Stimulated activated naive CD8-positive, alpha-beta T cell treated with anti-CD3 and anti-CD28 coated beads, Interleukin-15, Interleukin-2, amounts not matched to agents 100 U/mL and 50 U/mL, for 24 hours (primary cell): ENCODE data around the gene CYP1A1.
A peak's percentile ranks its signal among the peaks of the same experiment; 100 is the strongest.
"Not testable (repeated sequence)": the region's sequence is repeated elsewhere in the genome, so short reads cannot be mapped to it uniquely, and the experiment has no call there.

ENCODE experiments used
- ATAC-seq: fragments of 150-1000 bp; cut with Tn5 transposase; one replicate; pipeline ENCODE4 v1.10.0; 2021
- DNase-seq: peaks from one replicate; pipeline ENCODE4 v3.0.0; 2021

Gene CYP1A1

DNA sequence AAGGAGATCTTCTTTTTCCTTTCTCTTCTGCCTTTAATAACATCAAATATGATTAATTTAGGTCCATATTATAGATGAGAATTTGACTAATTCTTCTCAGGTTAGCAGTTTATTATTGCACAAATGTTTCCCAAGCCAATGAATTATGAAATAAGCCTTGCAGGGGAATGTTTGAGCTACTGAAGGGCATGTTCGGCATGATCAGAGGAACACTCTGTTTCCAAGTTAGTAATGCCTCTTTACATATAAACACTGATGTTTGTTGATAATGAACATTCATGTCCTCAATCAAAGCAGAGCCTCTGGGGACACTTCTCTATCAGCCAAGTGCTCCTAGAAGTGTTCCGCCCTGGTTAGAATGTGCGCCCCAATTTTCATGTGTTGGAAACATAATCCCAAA is 10.0 kb upstream of the CYP1A1 start:
- ATAC-seq (no peak), DNase-seq (no peak)

DNA sequence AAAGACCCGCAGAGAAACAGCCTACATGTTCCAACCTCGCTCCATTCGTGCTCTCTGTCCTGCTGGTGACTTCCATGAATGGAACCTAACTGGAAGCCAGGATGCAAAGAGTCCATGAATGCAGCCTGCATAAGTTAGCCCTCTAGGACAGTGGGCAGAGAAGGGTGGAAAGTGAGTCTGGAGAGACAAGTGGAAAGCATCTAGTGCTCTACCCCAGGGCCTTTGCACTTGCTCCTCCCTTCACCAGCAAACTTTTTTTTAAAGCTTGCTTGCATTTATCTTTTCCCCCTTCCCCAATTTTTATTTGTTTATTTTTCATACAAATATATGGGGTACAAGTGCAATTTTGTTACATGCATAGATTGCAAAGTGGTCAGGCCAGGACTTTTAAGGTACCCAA is 7.9 kb upstream of the CYP1A1 start:
- DNase-seq (no peak), ATAC-seq (no peak)

DNA sequence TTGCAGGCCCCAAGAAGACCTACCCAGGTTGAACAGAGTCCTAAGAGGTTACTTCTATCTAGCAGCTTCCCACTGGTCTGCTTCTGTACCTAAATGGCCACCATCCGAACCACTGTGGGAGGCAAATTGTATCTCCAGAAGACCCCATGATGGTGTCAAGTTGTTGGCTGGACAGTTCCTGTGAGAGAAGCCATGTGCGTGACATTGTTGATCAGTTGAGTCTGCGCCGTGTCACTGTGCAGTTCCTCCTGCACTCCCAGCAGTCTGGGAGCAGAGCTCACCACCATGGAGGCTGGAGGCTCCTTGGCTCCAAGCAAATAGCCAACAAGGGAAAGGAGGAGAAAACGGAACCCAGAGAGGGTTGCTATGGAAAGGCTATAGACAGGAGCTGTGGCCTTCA is 7.5 kb upstream of the CYP1A1 start:
- ATAC-seq = no peak
- DNase-seq = no peak

DNA sequence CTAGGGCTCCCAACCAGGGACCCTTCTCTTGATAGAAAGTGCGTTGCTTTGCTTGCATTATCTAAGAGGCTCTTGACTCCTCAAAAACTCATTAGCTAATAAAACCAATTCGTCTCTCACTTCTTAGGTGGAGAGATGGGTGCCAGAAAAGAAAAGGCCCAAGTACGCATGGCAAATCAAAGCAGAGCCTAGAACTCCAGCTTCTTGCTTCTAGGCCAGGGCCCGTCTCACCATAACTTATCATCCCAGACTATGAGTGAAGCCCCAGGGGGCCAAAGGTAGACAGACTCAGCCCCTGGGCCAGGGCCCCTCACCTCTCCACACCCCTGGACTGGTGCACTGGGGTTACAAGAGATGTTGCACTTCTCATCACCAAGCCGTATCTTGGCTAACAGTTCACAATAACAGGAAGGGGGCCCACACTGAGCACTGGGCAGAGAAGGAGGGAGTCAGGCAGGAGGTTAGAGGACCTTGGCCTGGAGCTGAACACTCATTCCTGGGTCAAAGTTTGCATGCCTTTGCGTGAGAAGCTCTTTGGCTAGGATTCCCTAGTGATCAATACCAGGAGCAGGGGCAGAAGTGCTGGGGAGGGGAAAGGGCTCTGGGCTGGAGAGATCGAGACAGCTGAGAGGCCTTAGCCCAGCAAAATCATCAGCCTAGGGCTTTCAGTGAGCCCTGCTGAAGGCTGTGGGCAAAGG is 5.4 kb upstream of the CYP1A1 start:
- no peak for ATAC-seq
- DNase-seq = no peak

DNA sequence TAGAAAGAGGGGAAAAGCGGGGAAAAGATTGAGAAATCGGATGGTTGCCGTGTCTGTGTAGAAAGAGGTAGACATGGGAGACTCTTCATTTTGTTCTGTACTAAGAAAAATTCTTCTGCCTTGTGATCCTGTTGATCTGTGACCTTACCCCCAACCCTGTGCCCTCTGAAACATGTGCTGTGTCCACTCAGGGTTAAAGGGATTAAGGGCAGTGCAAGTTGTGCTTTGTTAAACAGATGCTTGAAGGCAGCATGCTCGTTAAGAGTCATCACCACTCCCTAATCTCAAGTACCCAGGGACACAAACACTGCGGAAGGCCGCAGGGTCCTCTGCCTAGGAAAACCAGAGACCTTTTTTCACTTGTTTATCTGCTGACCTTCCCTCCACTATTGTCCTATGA is 4.0 kb upstream of the CYP1A1 start:
- not testable (repeated sequence) for ATAC-seq, DNase-seq

DNA sequence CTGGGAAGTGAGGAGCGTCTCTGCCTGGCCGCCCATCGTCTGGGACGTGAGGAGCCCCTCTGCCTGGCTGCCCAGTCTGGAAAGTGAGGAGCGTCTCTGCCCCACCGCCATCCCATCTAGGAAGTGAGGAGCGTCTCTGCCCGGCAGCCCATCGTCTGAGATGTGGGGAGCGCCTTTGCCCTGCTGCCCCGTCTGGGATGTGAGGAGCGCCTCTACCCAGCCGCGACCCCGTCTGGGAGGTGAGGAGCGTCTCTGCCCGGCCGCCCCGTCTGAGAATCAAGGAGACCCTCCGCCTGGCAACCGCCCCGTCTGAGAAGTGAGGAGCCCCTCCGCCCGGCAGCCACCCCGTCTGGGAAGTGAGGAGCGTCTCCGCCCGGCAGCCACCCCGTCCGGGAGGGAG is 3.4 kb upstream of the CYP1A1 start:
- not testable (repeated sequence) for DNase-seq, ATAC-seq

DNA sequence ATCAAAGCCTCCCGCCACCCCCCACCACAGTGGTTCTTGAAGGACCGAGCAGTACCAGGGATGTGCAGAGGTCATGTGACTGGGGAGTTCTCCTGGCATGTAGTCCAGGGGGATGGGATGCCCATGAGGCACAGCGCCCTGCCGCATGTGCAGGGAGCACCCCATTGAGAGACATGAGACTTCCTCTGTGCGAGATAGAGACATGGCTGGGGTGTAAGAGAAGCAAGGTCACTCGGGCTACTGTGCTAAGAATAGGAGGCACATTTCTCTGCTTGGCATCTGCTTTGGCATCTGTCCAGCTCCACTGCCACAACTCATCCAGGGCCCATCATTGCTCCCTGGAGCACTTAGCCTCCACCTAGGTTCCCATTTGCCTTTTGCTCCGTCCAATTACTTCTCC is 2.4 kb upstream of the CYP1A1 start:
- DNase-seq (no peak), ATAC-seq (no peak)

DNA sequence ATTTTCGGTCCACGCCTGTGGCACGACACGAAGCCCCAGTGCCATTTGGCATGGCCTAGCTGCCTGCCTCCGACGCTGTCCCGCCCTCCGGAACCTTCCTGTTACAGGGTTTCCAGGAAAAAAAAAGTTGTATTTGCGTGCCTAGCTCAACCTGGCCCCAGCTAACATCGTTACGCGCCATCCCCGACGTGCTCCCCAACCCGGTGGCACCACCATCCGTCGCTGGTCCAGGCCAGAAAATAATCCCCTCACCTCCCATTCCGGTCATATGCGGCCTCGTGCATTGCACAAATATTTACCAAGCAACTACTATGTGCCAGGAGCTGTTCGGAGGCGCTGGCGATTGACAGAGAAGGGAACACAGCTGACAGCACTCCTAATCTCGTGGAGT is 1.4 kb upstream of the CYP1A1 start:
- no peak for DNase-seq
- no peak for ATAC-seq

DNA sequence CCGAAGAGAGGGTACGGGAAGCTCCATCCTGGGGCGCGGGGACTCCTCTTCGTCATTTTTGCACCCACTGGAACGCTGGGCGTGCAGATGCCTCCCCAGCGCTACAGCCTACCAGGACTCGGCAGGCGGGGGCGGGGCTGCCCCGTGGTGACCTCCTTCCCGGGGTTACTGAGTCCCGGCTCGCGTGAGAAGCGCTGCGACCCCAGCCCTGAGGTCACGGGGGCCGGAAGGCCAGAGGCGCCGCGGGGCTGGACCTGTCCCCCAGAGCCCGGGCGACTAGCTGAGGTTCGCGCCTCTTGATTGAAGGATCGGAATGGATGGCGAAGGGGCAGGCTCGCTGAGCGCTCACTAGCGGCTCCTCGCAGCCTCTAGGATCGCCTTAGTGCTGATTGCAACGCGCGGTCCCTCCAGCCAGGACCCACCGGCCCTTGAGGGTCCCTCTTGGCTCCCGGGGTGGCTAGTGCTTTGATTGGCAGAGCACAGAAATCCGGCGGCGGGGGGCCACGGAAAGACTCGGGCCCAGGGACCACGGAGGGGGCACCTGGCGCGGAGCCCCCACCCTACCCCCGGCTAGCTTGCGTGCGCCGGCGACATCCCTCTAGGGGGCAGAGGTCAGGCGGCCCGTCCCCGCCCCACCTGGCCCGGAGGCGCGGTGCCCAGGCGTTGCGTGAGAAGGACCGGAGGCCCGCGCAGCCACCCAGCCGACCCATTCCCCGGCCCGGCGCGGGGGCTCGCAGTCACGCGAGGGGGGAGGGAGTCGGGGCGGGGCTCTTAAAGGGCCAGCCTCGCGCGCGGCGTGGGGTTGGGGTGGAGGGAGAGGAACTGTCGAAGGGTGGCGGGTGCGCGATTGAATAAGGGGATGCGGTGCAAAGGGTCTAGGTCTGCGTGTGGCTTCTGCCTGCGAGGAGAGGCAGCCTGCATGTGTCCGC is 781 bp upstream of the CYP1A1 start:
- DNase-seq (peak; percentile 67), ATAC-seq (peak; percentile 73)

DNA sequence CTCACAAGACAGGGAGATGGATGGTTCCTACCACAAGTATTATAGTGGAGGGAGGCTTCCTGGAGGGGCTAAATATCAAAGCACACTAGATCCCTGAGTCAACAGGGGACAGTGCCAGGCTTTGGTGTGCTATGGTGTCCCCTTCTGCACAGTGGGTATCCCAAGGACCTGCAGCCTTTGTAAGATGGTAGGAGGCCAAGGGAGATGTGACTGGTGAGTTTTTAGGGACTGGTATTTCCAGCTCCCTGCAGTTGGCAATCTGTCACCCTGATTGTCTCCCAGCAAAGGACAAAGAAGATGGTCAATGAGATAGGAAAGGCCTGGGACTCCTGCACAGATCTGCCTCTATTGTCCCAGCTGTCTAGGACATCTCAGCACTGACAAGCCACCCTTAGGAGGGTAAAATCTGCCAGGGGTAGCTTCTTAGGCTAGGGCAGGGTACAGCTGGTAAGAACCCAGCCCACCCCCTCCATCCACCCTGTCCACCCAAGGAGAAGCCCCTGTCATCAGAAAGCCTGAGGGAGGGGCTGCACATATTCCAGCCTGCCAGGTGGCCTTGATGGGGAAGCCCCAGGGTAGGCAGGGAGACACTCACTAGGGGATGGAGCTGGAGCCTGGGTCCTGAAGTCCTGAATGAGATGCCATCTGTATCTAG is 631 bp downstream of the CYP1A1 start:
- DNase-seq = no peak

DNA sequence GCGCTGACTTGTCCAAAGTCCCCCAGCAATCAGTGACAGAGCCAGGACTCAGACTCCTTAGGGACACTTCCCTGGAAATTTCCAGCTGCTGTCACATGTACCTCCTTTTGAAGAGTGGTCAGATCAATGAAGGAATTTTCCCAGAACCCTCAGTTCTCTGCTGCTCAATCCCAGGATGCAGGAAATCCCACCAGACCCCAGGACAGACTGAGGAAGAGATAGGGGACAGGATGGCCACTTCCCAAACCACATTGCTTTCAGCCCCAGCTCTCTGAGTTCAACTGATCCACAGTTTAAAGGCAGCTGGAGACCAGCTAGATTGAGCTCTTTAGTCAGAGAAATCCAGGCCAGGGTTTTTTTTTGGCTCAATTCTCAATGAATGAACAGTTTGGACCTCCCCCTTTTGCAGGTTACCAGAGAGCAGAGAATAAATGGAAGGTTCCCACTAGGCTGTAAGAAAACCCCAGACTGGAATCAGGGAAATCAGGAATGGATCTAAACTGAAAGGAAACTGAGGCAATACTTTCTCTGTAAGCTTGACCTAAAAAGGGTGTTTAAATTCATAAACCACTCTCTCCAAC is 1.5 kb downstream of the CYP1A1 start:
- no peak for DNase-seq
- ATAC-seq = no peak

More for the DNA sequence above, 631 bp downstream of the CYP1A1 start:
- ATAC-seq = no peak

DNA sequence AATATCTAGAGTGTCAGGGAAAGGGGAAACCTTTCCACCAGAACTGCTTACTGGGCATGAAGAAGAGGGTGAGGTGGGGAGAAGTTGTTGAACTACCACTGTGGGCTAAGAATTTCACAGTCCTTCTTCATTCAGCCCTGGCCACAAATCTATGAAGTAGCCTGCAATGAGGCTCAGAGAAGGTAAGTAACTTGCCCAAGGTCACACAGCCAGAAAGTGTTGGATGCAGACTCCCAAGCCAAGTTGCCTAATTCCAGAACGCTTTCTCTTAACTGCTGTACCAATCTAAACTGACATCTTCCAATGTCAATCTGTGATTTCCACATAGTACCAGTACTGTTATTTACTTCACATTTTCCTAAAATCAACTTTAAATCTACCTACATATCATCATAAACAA is 2.1 kb downstream of the CYP1A1 start:
- no peak for DNase-seq

DNA sequence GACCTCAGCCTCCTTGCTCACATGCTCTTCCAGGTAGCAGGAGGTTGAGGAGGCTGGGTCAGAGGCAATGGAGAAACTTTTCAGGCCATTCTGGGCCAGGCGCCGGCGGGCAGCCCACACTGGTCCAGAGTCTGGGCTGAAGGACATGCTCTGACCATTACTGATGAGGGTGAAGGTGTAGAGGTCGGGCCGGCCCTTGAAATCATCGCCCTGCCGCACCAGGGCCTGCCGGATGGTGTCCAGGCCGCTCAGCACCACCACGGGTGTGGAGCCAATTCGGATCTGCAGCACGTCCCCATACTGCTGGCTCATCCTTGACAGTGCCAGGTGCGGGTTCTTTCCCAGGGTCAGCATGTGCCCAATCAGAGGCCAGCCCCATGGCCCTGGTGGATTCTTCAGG is 2.7 kb downstream of the CYP1A1 start:
- DNase-seq (no peak), ATAC-seq (no peak)

More for the DNA sequence above, 2.1 kb downstream of the CYP1A1 start:
- ATAC-seq = no peak

DNA sequence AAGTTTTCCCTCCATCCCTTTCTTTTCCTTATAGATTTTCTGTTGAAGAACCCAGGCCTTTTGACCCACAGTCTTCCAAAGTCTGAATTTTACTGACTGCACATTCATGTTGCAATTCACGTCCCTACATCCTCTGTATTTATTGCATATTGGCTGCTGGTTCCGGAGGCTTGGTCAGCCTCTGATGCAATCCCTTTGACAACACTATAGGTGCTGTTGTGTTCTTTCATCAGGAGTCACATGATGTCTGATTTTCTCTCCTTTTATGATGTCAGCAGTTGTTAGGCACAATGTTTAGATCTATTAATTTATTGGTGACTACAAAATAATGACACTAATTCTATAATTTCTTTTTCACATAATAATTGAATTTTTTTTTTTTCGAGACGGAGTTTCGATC is 8.7 kb downstream of the CYP1A1 start:
- DNase-seq (no peak), ATAC-seq (no peak)

DNA sequence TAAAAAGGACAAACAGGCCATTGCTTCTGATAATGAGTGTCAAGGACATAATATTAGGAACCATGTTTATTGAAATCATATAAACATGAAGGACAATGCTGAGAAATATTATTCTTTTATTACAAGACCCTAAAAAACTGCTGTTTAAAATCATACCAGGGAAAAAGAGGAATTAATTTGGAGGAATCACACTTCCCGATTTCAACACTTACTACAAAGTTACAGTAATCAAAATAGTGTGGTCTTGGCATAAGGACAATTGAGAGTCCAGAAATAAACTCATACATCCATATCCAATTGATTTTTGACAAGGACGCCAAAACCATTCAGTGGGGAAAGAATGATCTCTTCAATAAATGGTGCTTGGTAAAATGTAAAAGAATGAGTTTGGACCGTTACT is 13.0 kb downstream of the CYP1A1 start:
- no peak for DNase-seq
- ATAC-seq = no peak

DNA sequence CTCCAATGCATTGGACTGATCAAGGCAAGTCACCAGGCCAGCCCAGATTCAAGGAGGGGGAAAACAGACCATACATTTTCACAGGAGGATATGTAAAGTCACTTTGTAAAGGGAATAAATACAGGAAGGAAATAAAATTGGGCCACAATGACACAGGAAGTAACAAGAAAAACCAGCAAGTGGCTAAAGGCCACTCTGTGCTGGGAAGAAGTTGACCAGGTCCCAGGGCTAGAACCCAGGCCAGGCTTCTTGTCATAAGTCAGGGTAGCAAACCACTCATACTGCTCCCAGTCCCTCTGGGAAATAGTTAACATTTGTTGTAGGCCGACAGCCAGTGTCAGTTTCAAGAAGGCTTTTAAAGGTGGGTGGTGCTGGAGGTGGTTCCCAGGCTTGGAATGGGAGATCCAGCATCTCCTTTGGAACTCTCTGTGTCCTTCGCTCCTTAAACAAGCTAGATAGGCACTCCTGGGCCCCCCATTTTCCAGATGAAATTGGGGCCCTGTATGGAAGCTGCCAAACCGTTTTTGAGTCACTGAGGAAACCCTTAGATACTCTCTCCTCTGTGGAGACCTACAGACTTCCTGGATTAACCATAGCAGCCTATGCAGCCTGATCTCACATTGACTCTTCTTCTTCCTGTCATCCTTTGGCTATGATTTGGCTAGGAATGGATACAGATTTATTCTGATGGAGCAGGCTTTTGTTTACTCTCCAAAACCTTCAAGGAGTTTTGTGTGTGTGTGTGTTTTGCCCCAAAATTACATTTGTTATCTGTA is 14.8 kb downstream of the CYP1A1 start:
- DNase-seq (no peak), ATAC-seq (no peak)

DNA sequence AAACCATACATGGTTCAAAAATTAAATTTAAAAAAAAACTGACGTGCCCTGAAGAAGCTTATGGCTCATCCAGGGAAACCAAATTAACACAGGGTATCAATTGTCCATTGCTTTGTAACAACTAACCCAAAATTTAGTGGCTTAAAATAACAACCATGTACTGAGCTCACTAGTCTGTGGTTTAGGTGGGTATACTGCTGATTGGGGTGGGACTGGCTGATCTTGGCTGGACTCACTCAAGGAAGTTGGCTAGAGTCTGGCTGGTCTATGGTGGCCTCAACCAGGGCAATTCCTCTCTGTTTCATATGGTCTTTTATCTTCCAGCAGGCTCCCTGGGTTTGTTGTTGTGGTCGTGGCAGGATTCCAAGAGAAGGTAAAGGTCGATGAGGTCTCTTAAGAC is 15.4 kb downstream of the CYP1A1 start:
- no peak for DNase-seq

DNA sequence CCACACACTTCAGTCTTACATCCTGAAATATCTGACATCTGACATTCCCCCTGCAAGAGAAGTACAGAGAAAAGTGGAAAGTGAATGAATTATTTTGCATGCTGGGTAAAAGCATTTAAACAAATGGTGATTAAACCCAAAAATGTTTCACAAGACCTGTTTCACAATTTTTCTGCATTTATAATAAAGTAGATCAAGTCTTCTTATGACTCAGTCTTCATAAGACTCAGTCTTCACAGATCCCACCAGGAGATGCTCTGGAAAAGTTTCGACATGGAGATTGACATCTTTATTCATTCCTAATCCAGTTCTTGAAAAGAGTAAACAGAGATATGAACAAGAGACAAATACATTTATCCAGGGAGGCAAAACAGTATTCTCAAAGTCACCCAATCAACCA is 16.3 kb downstream of the CYP1A1 start:
- DNase-seq (no peak), ATAC-seq (no peak)

More for the DNA sequence above, 15.4 kb downstream of the CYP1A1 start:
- no peak for ATAC-seq

DNA sequence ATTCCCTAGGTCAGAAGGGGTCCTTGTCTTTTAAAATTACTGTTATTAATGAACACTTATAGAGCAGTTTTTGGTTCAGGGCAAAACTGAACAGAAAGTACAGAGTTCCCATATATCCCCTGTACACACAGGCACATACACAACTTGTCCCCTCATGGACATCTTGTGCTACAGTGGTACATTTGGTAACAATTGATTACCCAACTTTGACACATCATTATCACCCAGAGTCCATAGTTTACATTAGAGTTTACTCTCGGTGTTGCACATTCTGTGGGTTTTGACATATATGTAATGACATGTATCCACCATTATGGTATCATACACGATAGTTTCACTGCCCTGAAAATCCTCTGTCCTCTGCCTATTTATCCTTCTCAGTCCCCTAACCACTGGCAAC is 28.5 kb downstream of the CYP1A1 start:
- DNase-seq (no peak), ATAC-seq (no peak)

DNA sequence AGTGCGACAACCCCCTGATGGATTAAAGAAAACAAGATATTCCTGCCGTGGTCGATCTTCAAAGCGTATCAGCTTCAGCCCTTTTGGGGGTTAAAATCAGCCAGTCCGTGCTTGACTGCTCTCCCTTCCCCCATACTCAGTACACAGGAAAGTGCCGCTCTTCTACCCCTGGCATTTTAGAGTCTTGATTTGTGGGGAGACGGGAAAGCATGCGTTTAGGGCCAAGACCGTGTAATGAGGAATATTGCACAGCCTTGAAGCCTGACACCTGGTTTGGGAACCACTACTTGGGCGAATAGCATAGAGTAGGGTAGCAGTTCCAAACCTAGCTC is 29.0 kb downstream of the CYP1A1 start:
- ATAC-seq (peak; percentile 8), DNase-seq (no peak)

DNA sequence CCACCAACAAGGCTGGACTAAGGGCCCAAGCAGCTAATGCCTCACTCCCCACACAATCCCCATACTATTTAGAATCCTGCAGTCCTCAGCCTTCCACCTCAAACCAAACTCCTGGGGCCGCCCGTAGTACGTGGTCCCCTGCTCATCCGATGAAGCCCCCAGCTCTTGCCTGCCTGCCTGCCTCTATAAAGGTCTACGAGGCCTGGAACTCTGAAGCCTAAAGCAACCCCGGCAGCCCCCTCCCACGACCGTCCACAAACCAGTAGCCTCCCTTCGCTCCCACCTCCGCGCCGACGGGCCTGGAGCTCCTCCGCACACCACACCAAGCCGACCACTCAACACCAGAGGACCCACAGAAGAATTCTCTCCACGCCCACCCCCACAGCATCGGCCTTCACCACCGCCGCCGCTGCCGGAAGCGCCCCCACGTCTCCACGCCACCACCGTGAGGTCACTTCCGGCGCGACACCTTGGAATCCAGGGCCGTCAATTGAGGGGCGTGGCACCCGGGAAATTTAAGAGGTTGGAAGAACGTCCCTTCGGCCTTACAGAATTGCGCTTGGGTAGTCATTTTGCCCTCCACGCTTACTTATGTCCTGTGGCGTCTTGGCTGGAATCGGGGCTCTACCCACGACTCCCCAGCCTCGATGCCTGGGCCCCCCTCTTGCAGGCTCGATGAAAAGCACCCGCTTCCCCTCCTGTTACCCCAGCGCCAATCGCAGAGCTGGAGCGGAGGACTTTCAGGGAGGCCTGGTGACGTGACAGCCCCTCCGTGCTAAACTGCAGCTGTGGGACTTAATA is 29.5 kb downstream of the CYP1A1 start, which contains the start of gene EDC3:
Gene EDC3 (minus strand): TSS at position 428 of the 801 bp plus-strand sequence. CDS start 20,900 bp downstream, outside the sequence.
- peak; percentile 93 for ATAC-seq
- peak; percentile 92 for DNase-seq
